SK-N-SH treated with all-trans-retinoic acid at 6 μM for 48 hours (cell line): ENCODE results near the gene FAT1.
A peak's percentile ranks its signal among the peaks of the same experiment; 100 is the strongest.

Experiments used
- ATAC-seq: fragments of 200-7000 bp; cut with Tn5 transposase; 3 replicates; pipeline ENCODE4 v1.9.1; 2020; ENCODE audit warnings: mild to moderate bottlenecking, moderate library complexity
- ARNTL ChIP-seq: fragments of 450-650 bp; formaldehyde crosslinking; IDR thresholded peaks from 2 replicates; pipeline ENCODE4 v1.5.0; 2020; ENCODE audit warnings: low read depth, mild to moderate bottlenecking, moderate library complexity, borderline replicate concordance
- BACH2 ChIP-seq: fragments of 250-450 bp; sonication (Bioruptor Pico); IDR thresholded peaks from 2 replicates; pipeline ENCODE4 v1.9.0; 2021; ENCODE audit warnings: mild to moderate bottlenecking, borderline replicate concordance
- CSDC2 ChIP-seq: fragments of 250-450 bp; sonication (Bioruptor Pico); IDR thresholded peaks from 2 replicates; pipeline ENCODE4 v1.5.0; 2020; ENCODE audit warnings: mild to moderate bottlenecking, moderate library complexity
- ESRRG ChIP-seq: fragments of 250-450 bp; sonication (Bioruptor Pico); IDR thresholded peaks from 2 replicates; pipeline ENCODE4 v1.6.1; 2021; ENCODE audit warnings: mild to moderate bottlenecking
- GLIS3 ChIP-seq: fragments of 250-450 bp; sonication (Bioruptor Pico); IDR thresholded peaks from 2 replicates; pipeline ENCODE4 v1.5.0; 2020; ENCODE audit warnings: mild to moderate bottlenecking, moderate library complexity
- ISL1 ChIP-seq: fragments of 250-450 bp; sonication (Bioruptor Pico); IDR thresholded peaks from 2 replicates; pipeline ENCODE4 v2.1.2; 2022; ENCODE audit warnings: mild to moderate bottlenecking, moderate library complexity
- OSR1 ChIP-seq: fragments of 250-450 bp; sonication (Bioruptor Pico); IDR thresholded peaks from 2 replicates; pipeline ENCODE4 v1.8.0; 2022; ENCODE audit warnings: moderate library complexity, mild to moderate bottlenecking, inconsistent platforms
- PATZ1 ChIP-seq: fragments of 250-450 bp; sonication (Bioruptor Pico); IDR thresholded peaks from 2 replicates; pipeline ENCODE4 v1.8.0; 2020; ENCODE audit warnings: mild to moderate bottlenecking, moderate library complexity, borderline replicate concordance
- PPARA ChIP-seq: fragments of 250-450 bp; sonication (Bioruptor Pico); IDR thresholded peaks from 2 replicates; pipeline ENCODE4 v1.5.0; 2020; ENCODE audit warnings: mild to moderate bottlenecking, borderline replicate concordance
- RARB ChIP-seq: fragments of 250-450 bp; sonication (Bioruptor Pico); IDR thresholded peaks from 2 replicates; pipeline ENCODE4 v1.8.0; 2021; ENCODE audit warnings: mild to moderate bottlenecking, moderate library complexity
- SNAI2 ChIP-seq: fragments of 250-450 bp; sonication (Bioruptor Pico); IDR thresholded peaks from 2 replicates; pipeline ENCODE4 v1.5.0; 2020; ENCODE audit warnings: mild to moderate bottlenecking, moderate library complexity
- TCF4 ChIP-seq: fragments of 250-450 bp; sonication (Bioruptor Pico); IDR thresholded peaks from 2 replicates; pipeline ENCODE4 v1.8.0; 2021; ENCODE audit warnings: mild to moderate bottlenecking, moderate library complexity, borderline replicate concordance
- TOX ChIP-seq: fragments of 250-450 bp; sonication (Bioruptor Pico); IDR thresholded peaks from 2 replicates; pipeline ENCODE4 v1.8.0; 2021; ENCODE audit warnings: mild to moderate bottlenecking, moderate library complexity, borderline replicate concordance
- TSHZ2 ChIP-seq: fragments of 250-450 bp; sonication (Bioruptor Pico); IDR thresholded peaks from 2 replicates; pipeline ENCODE4 v1.5.0; 2020; ENCODE audit warnings: mild to moderate bottlenecking, moderate library complexity
- ZC3H10 ChIP-seq: fragments of 250-450 bp; sonication (Bioruptor Pico); IDR thresholded peaks from 2 replicates; pipeline ENCODE4 v1.5.1; 2021; ENCODE audit warnings: mild to moderate bottlenecking, moderate library complexity
- ZFP3 ChIP-seq: fragments of 250-450 bp; sonication (Bioruptor Pico); IDR thresholded peaks from 2 replicates; pipeline ENCODE4 v1.5.0; 2020; ENCODE audit warnings: mild to moderate bottlenecking, moderate library complexity
- ZFP30 ChIP-seq: fragments of 450-650 bp; formaldehyde crosslinking; IDR thresholded peaks from 2 replicates; pipeline ENCODE4 v1.5.0; 2022; ENCODE audit warnings: mild to moderate bottlenecking, moderate library complexity
- ZNF565 ChIP-seq: fragments of 450-650 bp; formaldehyde crosslinking; conservative IDR thresholded peaks from 2 replicates; pipeline ENCODE4 v1.5.0; 2020; ENCODE audit warnings: low read depth, mild to moderate bottlenecking, moderate library complexity
- ZNF70 ChIP-seq: fragments of 450-650 bp; formaldehyde crosslinking; IDR thresholded peaks from 2 replicates; pipeline ENCODE4 v1.5.0; 2020; ENCODE audit warnings: mild to moderate bottlenecking, moderate library complexity
- ZNF8 ChIP-seq: fragments of 450-650 bp; formaldehyde crosslinking; IDR thresholded peaks from 2 replicates; pipeline ENCODE4 v1.5.0; 2020; ENCODE audit warnings: mild to moderate bottlenecking, moderate library complexity
- TF ChIP-seq, protein P1 (sequence below): fragments of 250-450 bp; sonication (Bioruptor Pico); IDR thresholded peaks from 2 replicates; pipeline ENCODE4 v1.5.1; 2020; ENCODE audit warnings: low read depth, mild to moderate bottlenecking, moderate library complexity
- TF ChIP-seq, protein P2 (sequence below): fragments of 250-450 bp; sonication (Bioruptor Pico); IDR thresholded peaks from 2 replicates; pipeline ENCODE4 v1.5.1; 2021; ENCODE audit warnings: mild to moderate bottlenecking, moderate library complexity

Gene FAT1

DNA sequence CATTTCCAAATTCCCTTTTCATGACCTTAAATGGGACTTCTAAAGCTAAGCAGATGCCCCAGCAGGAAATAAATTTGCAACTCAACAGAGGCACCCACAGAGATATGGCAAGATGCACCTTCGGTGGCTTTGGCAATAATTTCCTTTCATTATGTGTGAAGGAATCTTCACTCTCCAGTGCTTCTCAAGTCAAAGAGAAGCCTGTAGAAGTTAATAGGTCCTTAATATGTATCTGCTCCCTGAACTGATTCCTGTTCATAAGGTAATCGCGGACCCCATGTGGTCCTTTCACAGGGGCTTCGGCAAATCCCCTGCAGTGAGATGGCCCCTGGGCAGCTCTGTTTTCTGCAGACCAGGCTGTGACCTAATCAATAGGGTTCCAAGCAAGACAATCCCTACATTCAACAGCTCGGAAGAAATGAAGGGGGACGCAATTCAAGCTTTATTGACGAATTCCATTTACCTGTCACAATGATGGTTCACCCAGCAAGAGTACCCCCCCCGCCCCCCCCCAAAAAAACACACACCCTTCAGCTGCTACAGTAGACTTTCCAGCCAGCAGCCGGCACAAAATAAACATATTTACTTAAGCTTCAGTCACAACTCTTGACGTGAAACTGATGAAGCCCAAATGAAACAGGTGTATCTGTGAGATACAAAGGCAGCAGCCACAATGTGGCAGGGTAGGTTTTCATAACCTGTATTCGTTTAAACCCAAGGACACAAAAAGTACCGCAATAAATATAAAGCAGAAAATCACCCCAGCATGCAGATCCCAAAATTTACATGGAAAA is 35.3 kb downstream of the FAT1 start:
- no peak for ATAC-seq
- TF ChIP-seq BACH2 (CRISPR knock-in tag) (no peak), TSHZ2 (no peak), ARNTL (CRISPR knock-in tag) (no peak), ZFP30 (no peak), OSR1 (CRISPR knock-in tag) (no peak)

DNA sequence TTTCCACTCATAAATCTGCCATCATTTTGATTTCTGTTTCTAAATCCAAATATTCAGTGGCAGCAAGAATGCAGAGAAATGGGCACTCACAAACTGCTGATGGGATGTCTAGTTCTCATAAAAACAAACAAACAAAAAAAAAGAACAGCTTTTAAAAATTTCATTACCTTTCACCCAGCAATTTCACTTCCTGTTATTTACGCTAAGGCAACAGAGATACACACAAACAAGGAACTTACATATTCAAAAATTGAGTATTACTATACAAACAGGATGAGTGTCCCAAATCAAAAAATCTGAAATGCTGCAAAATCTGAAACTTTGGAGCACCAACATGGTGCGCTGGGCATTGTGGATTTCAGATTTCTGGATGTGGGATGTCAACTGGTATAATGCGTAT is 36.4 kb downstream of the FAT1 start:
- TF ChIP-seq ZNF8 (CRISPR knock-in tag) (no peak), TOX (CRISPR knock-in tag) (no peak), GLIS3 (CRISPR knock-in tag) (no peak), CSDC2 (CRISPR knock-in tag) (no peak), ZFP3 (CRISPR knock-in tag) (no peak), BACH2 (CRISPR knock-in tag) (no peak), ZNF565 (CRISPR knock-in tag) (no peak)
- TF ChIP-seq, protein P1, sequence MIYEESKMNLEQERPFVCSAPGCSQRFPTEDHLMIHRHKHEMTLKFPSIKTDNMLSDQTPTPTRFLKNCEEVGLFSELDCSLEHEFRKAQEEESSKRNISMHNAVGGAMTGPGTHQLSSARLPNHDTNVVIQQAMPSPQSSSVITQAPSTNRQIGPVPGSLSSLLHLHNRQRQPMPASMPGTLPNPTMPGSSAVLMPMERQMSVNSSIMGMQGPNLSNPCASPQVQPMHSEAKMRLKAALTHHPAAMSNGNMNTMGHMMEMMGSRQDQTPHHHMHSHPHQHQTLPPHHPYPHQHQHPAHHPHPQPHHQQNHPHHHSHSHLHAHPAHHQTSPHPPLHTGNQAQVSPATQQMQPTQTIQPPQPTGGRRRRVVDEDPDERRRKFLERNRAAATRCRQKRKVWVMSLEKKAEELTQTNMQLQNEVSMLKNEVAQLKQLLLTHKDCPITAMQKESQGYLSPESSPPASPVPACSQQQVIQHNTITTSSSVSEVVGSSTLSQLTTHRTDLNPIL: no peak
- ATAC-seq: no peak

- TF ChIP-seq RARB (CRISPR knock-in tag) (no peak), BACH2 (CRISPR knock-in tag) (no peak), ZC3H10 (peak; percentile 31; the same call in 1 of the 2 replicates), ESRRG (CRISPR knock-in tag) (no peak), SNAI2 (CRISPR knock-in tag) (no peak), GLIS3 (CRISPR knock-in tag) (no peak), OSR1 (CRISPR knock-in tag) (no peak), PPARA (CRISPR knock-in tag) (no peak), TSHZ2 (no peak), CSDC2 (CRISPR knock-in tag) (no peak), ZFP30 (peak; percentile 71), ISL1 (CRISPR knock-in tag) (peak; percentile 82), TOX (CRISPR knock-in tag) (no peak), ARNTL (CRISPR knock-in tag) (no peak), ZFP3 (CRISPR knock-in tag) (no peak), TCF4 (CRISPR knock-in tag) (no peak), ZNF70 (CRISPR knock-in tag) (no peak), PATZ1 (no peak)
- TF ChIP-seq, protein P2, sequence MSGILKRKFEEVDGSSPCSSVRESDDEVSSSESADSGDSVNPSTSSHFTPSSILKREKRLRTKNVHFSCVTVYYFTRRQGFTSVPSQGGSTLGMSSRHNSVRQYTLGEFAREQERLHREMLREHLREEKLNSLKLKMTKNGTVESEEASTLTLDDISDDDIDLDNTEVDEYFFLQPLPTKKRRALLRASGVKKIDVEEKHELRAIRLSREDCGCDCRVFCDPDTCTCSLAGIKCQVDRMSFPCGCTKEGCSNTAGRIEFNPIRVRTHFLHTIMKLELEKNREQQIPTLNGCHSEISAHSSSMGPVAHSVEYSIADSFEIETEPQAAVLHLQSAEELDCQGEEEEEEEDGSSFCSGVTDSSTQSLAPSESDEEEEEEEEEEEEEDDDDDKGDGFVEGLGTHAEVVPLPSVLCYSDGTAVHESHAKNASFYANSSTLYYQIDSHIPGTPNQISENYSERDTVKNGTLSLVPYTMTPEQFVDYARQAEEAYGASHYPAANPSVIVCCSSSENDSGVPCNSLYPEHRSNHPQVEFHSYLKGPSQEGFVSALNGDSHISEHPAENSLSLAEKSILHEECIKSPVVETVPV (CRISPR knock-in tag): no peak
- TF ChIP-seq, protein P1: no peak
- peak; percentile 91 for ATAC-seq
Observed at GRCh38 chr4:186685767-186686183, 37.9 kb downstream of the FAT1 start.
